B cell (primary cell): ENCODE results near the gene TOM1L2.

Experiments used
- CTCF ChIP-seq: fragments of 200-600 bp; IDR thresholded peaks from one replicate; pipeline ENCODE4 v1.8.0; 2022; ENCODE audit warnings: antibody characterized with exemption, mild to moderate bottlenecking
- EZH2 ChIP-seq: IDR thresholded peaks from 2 replicates; pipeline ENCODE4 v1.6.1; 2012; ENCODE audit warnings: borderline replicate concordance, low read depth, mild to moderate bottlenecking, moderate library complexity, low read length; ENCODE audit not compliant: insufficient read depth, poor library complexity, severe bottlenecking

- TF ChIP-seq CTCF = no peak
- TF ChIP-seq EZH2 = no peak
Observed at GRCh38 chr17:17810084-17810894, 161.9 kb downstream of the TOM1L2 start.
